Activated effector memory CD4-positive, alpha-beta T cell treated with Interleukin-2 at 50 U/mL for 16 hours (primary cell): ENCODE data around the gene CHRNA4.

Experiments used
- DNase-seq: peaks from one replicate; pipeline ENCODE4 v3.0.0-alpha.2; 2020

CHRNA4 gene

GRCh38 chr20:63376283-63377250 lies 15.4 kb upstream of the CHRNA4 start:
- DNase-seq, result no peak

GRCh38 chr20:63375438-63375837 lies 14.3 kb upstream of the CHRNA4 start:
- DNase-seq, result no peak

GRCh38 chr20:63374504-63374903 lies 13.4 kb upstream of the CHRNA4 start:
- no peak for DNase-seq

GRCh38 chr20:63373996-63374395 lies 12.8 kb upstream of the CHRNA4 start:
- no peak for DNase-seq

- no peak for DNase-seq
These were observed 12.1 kb upstream of the CHRNA4 start for GRCh38 chr20:63372971-63373885.

GRCh38 chr20:63371291-63371865 lies 10.2 kb upstream of the CHRNA4 start:
- no peak for DNase-seq

GRCh38 chr20:63370618-63371187 lies 9.6 kb upstream of the CHRNA4 start:
- DNase-seq, result no peak

GRCh38 chr20:63369724-63370617 lies 8.8 kb upstream of the CHRNA4 start:
- DNase-seq, result no peak

GRCh38 chr20:63369024-63369530 lies 7.9 kb upstream of the CHRNA4 start:
- no peak for DNase-seq

GRCh38 chr20:63368151-63368550 lies 7.0 kb upstream of the CHRNA4 start:
- DNase-seq, result no peak

GRCh38 chr20:63367446-63368055 lies 6.4 kb upstream of the CHRNA4 start:
- DNase-seq, result no peak

GRCh38 chr20:63366390-63367365 lies 5.5 kb upstream of the CHRNA4 start:
- no peak for DNase-seq

GRCh38 chr20:63365601-63366389 lies 4.6 kb upstream of the CHRNA4 start:
- no peak for DNase-seq

GRCh38 chr20:63364801-63365585 lies 3.8 kb upstream of the CHRNA4 start:
- no peak for DNase-seq

GRCh38 chr20:63363981-63364561 lies 2.9 kb upstream of the CHRNA4 start:
- DNase-seq, result no peak

GRCh38 chr20:63363013-63363957 lies 2.1 kb upstream of the CHRNA4 start:
- DNase-seq, result no peak
